Fibroblast of the aortic adventitia (primary cell): ENCODE measurements around the gene CTBP2. TPM values are rescaled to one million over a fixed set of nuclear protein-coding genes. Genes with fewer than 3 reads are reported as not detected.

Experiments
- DNase-seq: peaks from one replicate; pipeline ENCODE4 v3.0.0-alpha.2; 2010; ENCODE audit warnings: low read depth
- H3K4me3 ChIP-seq: 2 replicates; pipeline ENCODE4 v1.5.1; 2011; ENCODE audit warnings: low read depth, mild to moderate bottlenecking, control low read depth, low read length, moderate library complexity
- total RNA-seq: library from RNA; depleted of rRNA; stranded (reverse); fragments of >200 nt; gene quantifications from 2 replicates; pipeline ENCODE4 v1.2.3, GENCODE V29; 2012; ENCODE audit warnings: low replicate concordance
- TF ChIP-seq, protein P1 (sequence below): IDR thresholded peaks from 2 replicates; pipeline ENCODE4 v1.5.1; 2011; ENCODE audit warnings: mild to moderate bottlenecking, low read length, control low read depth, inconsistent platforms; ENCODE audit not compliant: insufficient read depth

CTBP2 gene
- total RNA-seq, 1 donor = 45.4 TPM

DNA sequence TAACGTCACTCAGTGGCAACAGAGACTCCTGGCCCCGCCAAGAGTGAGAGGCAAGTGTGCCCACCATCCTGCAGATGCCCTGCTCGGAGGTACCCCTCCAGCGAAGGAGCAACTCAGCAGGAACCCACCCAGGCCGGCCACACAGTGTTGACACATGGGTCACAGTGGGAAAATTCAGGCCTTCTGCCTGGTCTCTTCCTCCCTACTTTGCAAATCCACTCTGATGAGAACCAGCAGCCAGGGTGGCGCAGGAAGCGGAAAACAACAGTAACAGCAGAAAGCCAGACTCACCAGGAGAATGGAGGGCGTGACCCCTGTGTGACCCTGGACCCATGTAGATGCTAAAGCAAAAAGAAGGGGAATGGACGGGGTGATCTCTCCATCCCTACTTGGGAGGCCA is 53.8 kb downstream of the CTBP2 start:
- no peak for DNase-seq
- no peak overlapping the region for H3K4me3 ChIP-seq
- TF ChIP-seq, protein P1, sequence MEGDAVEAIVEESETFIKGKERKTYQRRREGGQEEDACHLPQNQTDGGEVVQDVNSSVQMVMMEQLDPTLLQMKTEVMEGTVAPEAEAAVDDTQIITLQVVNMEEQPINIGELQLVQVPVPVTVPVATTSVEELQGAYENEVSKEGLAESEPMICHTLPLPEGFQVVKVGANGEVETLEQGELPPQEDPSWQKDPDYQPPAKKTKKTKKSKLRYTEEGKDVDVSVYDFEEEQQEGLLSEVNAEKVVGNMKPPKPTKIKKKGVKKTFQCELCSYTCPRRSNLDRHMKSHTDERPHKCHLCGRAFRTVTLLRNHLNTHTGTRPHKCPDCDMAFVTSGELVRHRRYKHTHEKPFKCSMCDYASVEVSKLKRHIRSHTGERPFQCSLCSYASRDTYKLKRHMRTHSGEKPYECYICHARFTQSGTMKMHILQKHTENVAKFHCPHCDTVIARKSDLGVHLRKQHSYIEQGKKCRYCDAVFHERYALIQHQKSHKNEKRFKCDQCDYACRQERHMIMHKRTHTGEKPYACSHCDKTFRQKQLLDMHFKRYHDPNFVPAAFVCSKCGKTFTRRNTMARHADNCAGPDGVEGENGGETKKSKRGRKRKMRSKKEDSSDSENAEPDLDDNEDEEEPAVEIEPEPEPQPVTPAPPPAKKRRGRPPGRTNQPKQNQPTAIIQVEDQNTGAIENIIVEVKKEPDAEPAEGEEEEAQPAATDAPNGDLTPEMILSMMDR = no peak

DNA sequence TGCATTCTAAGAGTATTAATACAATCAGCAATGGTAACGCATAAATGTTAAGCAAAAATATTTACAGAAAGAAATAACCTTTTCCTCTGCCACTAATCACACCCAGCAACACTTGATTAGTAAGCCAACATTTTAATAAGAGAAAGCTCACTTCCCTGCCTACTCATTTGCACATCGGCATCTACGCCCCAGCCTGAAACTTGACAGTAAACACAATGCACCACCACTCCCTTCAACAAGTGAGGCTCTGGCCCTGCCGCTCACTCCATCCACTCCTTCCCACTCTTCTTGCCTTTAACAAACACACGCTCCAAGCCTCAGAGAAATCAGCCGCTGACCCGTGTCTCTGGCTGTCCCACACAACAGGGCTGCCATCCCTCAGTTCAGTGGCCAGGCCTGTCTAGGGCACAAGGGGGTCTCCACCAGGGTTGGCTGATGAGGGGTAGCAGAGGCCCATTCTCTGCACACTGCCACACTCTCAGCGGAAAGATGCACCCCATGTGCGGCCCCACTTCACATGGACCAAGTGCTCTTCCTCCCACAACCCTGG is 54.6 kb downstream of the CTBP2 start:
- no peak overlapping the region for H3K4me3 ChIP-seq
- no peak for DNase-seq
- TF ChIP-seq, protein P1 = no peak

DNA sequence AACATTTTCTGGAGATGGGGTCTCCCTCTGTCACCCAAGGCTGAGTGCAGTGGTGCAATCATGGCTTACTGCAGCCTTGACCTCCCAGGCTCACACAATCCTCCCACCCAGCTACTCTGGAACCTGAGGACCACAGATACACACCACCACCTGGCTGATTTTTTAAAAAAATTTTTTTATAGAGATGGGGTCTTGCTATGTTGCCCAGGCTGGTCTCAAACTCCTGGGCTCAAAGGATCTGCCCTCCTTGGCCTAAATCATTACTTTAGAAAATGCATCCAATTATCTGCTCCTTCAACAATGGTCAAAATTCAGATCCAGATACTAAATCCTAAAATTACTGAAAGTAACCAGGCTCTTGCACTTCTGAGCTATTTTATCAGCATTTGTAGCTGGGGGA is 55.2 kb downstream of the CTBP2 start:
- TF ChIP-seq, protein P1 = no peak
- no peak overlapping the region for H3K4me3 ChIP-seq
- no peak for DNase-seq

DNA sequence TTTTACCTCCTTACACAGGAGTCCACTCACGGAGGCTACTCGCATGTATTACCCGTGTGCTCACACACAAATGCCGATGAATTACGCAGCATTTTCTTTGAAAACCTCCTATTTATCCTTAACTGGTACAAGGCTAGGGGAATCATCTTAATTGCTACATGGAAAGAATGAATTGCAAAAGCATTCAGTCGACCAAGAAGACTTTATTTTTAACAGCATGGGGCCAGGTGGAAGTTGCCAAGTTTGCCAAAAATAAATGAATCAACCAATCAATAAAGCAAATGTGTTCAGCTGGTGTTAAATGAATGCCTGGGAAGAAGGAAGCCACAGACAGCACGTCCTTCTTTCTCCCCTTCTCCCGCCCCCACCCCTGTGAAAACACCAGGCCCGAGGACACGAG is 55.8 kb downstream of the CTBP2 start:
- no peak overlapping the region for H3K4me3 ChIP-seq
- TF ChIP-seq, protein P1 = no peak
- no peak for DNase-seq

DNA sequence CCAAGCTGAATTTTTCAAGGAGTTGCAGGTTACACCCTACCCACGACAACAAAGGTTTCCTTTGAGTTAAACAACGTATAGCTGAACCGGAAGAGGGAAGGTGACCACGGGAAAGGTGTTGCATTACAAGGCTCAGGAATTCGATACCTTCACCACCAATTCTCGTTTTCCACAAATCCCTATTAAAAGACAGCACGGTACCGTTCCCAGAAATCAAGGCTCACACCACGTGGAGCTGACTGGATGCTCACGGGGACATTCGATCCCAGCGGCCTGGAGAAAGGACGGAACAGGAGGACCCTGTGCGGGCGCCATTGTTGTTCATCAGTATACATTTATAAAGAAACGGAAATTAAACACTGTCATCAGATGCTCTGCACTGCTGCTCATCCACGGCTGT is 56.4 kb downstream of the CTBP2 start:
- no peak for DNase-seq
- no peak overlapping the region for H3K4me3 ChIP-seq
- TF ChIP-seq, protein P1 = no peak

DNA sequence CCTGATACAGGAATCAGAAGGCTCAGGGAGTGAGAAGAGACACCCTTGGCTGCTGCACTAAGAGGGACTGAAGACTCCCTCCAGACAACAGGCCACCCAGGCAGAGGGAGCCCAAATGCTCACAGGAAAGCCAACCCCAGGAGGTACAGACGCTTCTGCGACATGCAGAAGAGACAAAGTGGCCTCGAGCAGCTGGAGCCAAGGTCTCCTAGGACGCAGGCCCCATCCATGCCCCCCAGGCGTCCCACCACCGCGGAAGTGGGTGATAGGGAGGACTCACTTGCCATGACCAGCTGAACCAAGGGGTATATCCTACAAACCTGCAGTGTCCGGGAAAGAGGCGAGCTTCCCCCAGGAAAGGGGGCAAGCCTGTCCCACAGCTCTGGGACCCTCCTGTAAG is 56.9 kb downstream of the CTBP2 start:
- TF ChIP-seq, protein P1 = no peak
- no peak for DNase-seq
- H3K4me3 ChIP-seq = no peak overlapping the region

DNA sequence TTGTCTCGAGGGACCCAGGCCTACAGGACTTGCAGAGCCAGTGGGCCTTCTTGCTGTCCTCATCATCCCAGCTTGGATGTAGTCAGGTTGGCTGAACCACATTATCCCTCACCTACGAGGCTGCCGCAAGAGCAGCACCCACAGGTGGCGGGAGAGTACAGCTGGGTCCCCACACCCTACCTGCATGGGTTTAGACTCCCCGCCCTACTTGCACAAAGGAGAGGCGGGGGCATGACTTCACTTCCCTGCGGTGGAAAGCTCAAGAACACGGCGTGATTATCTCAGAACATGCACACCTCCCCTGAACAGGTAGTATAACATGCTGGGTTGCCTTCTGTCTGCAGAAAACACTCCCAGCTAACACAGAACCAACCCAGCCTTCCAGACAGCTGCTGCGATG is 57.5 kb downstream of the CTBP2 start:
- no peak overlapping the region for H3K4me3 ChIP-seq
- TF ChIP-seq, protein P1 = no peak
- no peak for DNase-seq
